ENCODE results near the gene DENND1C.

The DENND1C gene

GRCh38 chr19:6478815-6479214 lies 2.8 kb downstream of the DENND1C start:
- DNase-seq (ENCODE audit: low spot score), result no peak

- DNase-seq (ENCODE audit: low spot score), result no peak
Observed at GRCh38 chr19:6476896-6477431, 4.6 kb downstream of the DENND1C start.

GRCh38 chr19:6476155-6476895 lies 5.3 kb downstream of the DENND1C start:
- DNase-seq (ENCODE audit: low spot score), result peak; percentile 60

DNA sequence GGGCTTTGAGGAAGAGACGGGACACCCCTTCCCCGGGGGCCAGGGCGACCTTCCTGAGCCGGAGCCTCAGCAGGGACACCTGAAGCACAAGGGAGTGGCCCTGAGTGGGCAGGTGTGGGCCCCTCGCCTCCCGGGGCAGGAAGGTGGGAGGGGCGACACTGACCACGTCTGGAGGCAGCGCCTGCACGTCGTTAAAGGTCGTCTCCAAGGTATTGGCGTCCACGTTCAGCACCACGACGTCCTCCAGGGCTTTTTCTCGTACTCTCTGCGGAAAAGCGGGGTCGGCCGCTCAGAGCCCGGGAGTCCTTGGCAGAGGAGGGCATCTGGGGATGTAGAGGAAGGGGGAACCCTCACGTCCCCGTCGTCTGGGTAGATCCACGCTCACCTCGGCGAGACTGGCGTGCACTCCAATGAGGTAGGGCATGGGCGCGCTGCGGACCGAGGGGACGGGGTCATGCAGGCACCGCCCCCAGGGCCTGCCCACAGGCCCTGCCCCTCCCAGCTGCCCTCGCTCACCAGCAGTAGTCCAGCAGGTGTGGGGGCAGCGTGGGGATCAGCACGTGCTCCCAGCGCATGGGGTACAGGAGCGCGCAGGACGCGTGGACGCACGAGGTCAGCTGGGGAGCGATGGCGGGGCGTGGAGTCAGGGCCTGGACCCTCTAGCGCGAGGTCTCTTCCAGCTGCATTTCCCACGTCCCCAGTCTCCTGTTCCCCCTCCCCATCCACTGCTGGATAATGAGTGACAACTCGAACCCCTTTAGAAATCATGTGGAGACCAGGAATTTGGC lies 6.1 kb downstream of the DENND1C start:
- DNase-seq (ENCODE audit: low spot score), result no peak

DNA sequence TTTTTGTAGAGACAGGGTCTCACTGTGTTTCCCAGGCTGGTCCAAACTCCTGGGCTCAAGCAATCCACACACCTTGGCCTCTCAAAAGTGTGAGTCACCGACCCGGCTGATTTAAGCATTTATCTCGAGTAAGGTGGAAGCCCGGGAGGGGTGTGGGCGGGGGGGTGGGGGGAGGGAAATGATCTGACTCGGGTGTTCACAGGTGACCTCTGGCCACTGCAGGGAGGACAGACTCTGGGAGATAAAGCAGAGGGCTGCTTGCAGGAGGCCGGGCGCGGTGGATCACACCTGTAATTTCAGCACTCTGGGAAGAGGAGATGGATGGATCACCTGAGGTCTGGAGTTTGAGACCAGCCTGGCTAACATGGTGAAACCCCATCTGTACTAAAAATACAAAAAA lies 7.9 kb downstream of the DENND1C start:
- DNase-seq (ENCODE audit: low spot score), result no peak

GRCh38 chr19:6472713-6473112 lies 8.9 kb downstream of the DENND1C start:
- DNase-seq (ENCODE audit: low spot score), result no peak

DNA sequence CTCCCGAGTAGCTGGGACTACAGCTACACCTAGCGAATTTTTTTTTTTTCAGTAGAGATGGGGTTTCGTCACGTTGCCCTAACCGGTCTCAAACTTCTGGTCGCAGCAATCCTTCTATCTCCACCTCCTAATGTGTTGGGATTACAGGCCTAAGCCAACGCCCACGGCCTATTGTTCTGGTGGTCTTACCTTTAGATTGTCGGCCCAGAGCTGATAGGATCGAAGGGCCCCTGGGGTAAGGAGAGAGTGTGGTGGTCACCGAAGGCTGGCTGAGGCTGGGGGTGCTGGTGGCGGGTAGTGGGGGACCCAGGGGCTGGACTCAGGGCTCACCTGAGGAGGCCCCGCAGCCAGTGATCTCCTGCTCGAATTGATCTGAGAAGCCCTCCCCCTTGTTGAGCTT lies 10.5 kb downstream of the DENND1C start:
- no peak for DNase-seq (ENCODE audit: low spot score)

- no peak for DNase-seq (ENCODE audit: low spot score)
Observed at GRCh38 chr19:6470173-6470572, 11.4 kb downstream of the DENND1C start.

- no peak for DNase-seq (ENCODE audit: low spot score)
Observed at GRCh38 chr19:6467384-6467783, 14.2 kb downstream of the DENND1C start.

GRCh38 chr19:6466526-6467248 lies 14.9 kb downstream of the DENND1C start:
- no peak for DNase-seq (ENCODE audit: low spot score)

DNA sequence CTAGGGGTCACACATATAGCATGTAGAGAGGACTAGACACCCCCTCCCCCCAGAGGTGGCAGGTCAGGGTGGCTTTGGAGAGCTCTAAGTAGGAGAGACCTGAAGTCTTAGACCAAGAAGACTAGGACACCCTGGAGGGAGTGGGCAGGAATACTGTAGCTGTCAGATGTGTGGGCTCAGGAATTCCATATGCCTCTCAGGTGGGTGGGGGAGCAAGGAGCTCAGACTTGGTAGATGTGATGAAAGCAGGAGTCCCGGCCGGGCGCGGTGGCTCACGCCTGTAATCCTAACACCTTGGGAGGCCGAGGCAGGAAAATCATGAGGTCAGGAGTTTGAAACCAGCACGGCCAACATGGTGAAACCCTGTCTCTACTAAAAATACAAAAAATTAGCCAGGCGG lies 15.9 kb downstream of the DENND1C start:
- DNase-seq (ENCODE audit: low spot score), result no peak

GRCh38 chr19:6465006-6465405 lies 16.6 kb downstream of the DENND1C start:
- no peak for DNase-seq (ENCODE audit: low spot score)

DNA sequence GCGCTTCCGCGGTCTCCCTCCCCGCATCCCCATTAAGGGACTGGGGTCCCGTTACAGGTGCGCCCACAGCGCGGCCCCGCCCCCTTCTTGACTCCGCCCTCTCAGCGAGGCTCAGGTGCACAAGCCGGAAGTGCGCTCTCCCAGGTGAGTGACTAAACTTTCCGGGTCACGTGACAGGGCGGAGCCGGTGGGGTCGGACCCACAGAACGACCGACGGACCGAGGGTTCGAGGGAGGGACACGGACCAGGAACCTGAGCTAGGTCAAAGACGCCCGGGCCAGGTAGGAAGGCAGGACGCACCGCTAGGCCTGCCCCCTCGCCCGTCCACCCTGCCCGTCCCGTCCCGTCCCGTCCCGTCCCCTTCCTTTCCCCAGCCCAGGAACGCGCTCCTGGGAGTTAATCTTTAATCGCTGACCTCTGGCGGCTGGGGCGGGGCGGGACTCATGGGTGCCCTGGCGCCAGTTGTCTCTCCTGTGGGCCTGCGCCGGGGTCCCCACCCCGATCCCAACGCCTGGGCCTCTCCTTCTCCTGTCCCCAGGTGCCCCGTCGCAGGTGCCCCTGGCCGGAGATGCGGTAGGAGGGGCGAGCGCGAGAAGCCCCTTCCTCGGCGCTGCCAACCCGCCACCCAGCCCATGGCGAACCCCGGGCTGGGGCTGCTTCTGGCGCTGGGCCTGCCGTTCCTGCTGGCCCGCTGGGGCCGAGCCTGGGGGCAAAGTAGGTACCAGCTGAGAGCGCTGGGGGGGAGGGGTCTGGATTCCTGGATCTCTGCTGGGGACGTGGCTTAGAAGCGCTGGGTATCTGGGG lies 17.3 kb downstream of the DENND1C start, which contains the start of gene CRB3:
TSS of gene CRB3 (plus strand) at position 202 of the 804 bp plus-strand sequence. CDS start at position 633, 431 bp downstream.
- no peak for DNase-seq (ENCODE audit: low spot score)

DNA sequence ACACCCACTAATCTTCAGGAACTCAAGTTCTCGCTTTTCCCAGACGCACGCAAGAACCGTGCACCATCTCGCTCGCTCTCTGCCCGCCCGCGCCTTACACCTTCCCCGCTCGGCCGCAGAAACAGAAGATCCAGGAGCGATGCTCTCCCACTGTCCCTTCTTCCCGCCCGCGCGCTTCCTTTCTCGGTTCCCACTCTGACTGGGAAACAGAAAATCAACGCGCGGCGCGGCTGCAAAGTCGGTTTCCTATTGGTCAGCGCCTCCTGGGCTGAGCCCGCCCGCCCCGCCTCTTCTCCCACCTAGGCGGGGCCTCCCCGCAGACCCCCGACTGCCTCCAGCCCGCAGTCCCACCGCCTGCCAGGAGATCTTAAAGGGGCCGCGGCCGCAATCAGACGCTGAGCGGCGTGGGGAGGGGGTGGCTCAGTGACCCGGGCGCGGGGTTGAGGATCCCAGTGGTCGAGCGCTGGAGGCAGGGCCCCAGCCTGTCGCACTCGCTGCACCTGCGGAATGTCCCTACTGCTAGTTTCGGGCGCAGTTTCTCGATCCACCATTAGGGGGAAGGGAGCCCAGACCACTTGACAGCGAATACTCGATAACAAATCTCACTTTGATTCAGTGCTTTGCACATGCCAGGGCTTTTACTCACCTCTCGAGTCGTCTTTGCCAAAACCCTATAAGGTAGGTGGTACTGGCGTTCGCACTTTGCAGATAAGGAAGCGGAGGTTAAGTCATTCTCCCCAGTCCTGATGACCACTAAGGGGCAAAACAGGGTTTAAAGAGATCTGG lies 21.3 kb downstream of the DENND1C start:
- peak; percentile 97 for DNase-seq (ENCODE audit: low spot score)

DNA sequence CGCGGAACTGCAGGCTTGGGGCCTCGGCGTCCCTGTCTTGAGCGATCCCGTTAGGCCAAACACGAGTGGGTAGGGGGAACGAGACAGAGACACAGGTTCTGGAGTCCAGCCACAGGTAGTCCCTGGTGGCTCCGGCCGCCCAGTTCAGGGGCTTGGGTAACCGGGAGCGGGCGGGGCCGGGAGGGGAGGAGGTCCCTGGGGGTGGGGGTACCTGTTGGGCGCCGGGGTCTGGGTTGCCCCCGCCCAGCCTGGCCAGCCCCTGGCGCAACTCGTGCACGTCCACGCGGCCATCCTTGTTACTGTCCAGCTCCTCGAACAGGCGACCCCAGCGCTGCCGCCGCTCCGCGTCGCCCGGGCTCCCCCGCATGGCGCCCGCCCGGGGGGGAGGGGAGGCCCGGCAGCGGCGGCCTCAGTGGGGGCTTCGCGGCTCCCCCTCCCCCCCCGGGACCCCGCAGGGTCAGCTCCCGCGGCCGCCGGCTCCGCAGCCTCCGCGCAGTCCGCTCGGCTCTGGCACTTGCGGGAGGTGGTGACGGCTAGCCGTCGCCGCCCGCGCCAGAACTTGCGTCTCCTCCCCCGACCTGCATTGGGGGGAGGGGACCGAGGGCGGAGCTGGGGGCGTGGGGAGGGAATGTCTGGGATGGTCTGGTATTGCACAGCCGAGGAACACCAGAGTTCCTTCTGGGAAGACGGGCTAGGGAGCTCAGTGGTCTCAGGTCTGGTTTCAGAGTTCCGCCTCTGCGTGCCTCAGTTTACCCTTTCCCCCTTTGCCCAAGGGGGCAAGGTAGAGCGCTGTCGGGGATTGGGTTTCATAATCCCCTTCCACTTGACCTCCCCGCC lies 22.1 kb downstream of the DENND1C start, which contains the start of gene SLC25A23:
TSS of gene SLC25A23 (minus strand) at position 531 of the 837 bp plus-strand sequence. CDS start at position 367, 164 bp downstream.
- peak; percentile 78 for DNase-seq (ENCODE audit: low spot score)

DNA sequence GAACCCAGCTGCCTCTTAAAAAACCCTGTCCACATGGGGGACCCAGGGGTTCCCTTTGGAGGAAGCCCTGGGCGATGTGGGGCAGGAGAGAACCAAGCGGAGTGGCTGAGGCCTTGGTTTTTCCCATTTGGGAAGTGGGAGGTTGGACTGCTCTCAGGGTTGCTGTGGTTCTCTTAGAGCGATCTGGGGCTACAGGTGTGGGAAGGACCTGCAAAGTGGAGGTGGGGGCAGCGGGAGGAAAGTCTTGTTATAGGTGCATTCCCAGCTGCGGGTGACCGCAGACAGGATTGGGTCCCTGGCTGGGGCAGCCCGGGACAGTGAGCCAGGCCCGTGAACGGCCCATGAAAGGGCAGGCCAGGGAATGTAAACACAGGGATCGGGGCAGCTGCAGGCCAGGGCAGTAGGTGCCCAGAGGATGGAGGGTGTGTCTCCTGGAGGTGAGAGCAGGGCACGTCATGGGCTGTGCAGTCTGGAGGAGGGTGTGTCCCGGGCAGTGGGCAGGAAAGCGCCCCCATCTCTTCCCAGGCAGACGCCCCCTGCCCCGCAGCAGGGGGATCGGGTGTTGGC lies 22.8 kb downstream of the DENND1C start:
- DNase-seq (ENCODE audit: low spot score), result no peak

- no peak for DNase-seq (ENCODE audit: low spot score)
Observed at GRCh38 chr19:6457958-6458694, 23.5 kb downstream of the DENND1C start.

DNA sequence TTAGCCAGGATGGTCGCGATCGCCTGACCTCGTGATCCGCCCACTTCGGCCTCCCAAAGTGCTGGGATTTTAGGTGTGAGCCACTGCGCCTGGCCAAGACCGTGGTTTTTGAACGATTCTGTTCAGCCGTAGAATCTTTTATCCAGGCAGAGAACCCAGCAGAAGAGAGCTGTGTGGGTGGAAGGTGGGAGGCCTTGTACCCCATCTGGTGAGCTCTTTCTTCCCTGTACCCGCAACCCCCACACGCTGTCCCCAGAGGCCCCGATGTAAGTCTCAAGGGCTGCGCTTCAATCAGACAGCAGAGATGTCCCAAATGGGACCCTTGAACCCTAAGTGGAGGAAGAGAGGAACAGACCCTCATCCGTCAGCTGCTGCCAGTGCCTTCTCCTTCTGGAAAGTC lies 25.7 kb downstream of the DENND1C start:
- no peak for DNase-seq (ENCODE audit: low spot score)

Data from AG08395 (cell line).